ENCODE measurements around the gene CENPO.

CENPO gene

DNA sequence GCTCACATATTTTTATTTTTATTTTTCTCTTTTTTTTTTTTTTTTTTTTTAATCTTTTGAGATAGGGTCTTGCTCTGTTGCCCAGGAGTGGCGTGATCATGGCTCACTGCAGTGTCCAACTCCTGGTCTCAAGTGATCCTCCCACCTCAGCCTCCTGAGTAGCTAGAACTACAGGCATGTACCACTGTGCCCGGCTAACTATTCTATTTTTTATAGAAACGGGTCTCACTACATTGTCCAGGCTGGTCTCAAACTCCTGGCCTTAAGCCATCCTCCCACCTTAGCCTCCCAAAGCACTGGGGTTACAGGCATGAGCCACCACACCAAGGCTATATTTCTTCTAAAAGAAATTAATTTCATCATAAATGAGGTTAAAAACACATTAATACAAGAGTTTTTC is 45.9 kb upstream of the CENPO start:
- H2AFZ ChIP-seq = no peak overlapping the region
- TF ChIP-seq, protein P1, sequence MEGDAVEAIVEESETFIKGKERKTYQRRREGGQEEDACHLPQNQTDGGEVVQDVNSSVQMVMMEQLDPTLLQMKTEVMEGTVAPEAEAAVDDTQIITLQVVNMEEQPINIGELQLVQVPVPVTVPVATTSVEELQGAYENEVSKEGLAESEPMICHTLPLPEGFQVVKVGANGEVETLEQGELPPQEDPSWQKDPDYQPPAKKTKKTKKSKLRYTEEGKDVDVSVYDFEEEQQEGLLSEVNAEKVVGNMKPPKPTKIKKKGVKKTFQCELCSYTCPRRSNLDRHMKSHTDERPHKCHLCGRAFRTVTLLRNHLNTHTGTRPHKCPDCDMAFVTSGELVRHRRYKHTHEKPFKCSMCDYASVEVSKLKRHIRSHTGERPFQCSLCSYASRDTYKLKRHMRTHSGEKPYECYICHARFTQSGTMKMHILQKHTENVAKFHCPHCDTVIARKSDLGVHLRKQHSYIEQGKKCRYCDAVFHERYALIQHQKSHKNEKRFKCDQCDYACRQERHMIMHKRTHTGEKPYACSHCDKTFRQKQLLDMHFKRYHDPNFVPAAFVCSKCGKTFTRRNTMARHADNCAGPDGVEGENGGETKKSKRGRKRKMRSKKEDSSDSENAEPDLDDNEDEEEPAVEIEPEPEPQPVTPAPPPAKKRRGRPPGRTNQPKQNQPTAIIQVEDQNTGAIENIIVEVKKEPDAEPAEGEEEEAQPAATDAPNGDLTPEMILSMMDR (IDR thresholded peaks at IDR 0.05) = no peak
- no peak overlapping the region for H3K4me3 ChIP-seq (ENCODE audit: low read depth, low read length)
- no peaks in the 10 kb centered on the region for H3K27me3 ChIP-seq (ENCODE audit: control insufficient read depth, insufficient read depth, low read length)
- no peak overlapping the region for H3K27ac ChIP-seq
- no peaks in the 10 kb centered on the region for H3K9me3 ChIP-seq (ENCODE audit: control insufficient read depth, low read length)
- H3K79me2 ChIP-seq = no peaks in the 10 kb centered on the region
- no peaks in the 10 kb centered on the region for H3K36me3 ChIP-seq (ENCODE audit: control insufficient read depth, insufficient read depth, low read length)
- H3K4me2 ChIP-seq (ENCODE audit: low read length) = no peak overlapping the region
- no peak overlapping the region for H3K9ac ChIP-seq
- H3K4me1 ChIP-seq = no peaks in the 10 kb centered on the region

DNA sequence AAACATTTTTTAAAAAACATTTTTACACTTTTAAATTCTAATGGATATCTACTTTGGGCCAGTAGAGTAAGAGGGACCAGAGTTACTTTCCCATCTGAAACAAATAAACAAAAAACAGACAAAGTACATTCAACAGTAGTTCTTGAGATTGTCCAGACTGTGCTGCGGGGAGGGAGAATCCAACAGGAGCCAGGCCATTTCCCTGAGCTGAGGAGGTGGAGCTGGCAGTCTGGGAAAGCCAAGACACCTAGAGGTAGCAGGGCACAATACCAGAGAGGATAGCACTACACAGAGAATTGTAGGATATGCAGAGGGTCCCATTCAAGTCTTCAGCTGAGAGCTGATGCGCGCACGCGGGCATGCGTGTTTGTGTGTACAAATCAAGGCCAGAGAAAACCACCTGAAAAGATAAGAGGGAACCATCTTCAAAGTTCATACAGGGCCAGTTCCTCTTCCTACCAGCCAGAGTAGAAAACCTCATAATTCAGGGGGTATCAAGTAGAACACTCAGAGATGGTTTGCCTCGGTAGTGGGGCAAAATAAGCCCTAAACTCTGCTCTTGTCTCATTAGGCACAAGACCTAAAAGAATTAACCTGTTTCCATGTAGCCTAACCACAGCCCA is 44.0 kb upstream of the CENPO start:
- no peak overlapping the region for H3K27ac ChIP-seq
- TF ChIP-seq, protein P1 (IDR thresholded peaks at IDR 0.05) = no peak
- H2AFZ ChIP-seq = no peak overlapping the region
- no peak overlapping the region for H3K9ac ChIP-seq
- no peaks in the 10 kb centered on the region for H3K79me2 ChIP-seq
- H3K9me3 ChIP-seq (ENCODE audit: control insufficient read depth, low read length) = no peaks in the 10 kb centered on the region
- no peaks in the 10 kb centered on the region for H3K27me3 ChIP-seq (ENCODE audit: control insufficient read depth, insufficient read depth, low read length)
- H3K4me1 ChIP-seq = no peaks in the 10 kb centered on the region
- H3K36me3 ChIP-seq (ENCODE audit: control insufficient read depth, insufficient read depth, low read length) = no peaks in the 10 kb centered on the region
- no peak overlapping the region for H3K4me2 ChIP-seq (ENCODE audit: low read length)
- H3K4me3 ChIP-seq (ENCODE audit: low read depth, low read length) = no peak overlapping the region

DNA sequence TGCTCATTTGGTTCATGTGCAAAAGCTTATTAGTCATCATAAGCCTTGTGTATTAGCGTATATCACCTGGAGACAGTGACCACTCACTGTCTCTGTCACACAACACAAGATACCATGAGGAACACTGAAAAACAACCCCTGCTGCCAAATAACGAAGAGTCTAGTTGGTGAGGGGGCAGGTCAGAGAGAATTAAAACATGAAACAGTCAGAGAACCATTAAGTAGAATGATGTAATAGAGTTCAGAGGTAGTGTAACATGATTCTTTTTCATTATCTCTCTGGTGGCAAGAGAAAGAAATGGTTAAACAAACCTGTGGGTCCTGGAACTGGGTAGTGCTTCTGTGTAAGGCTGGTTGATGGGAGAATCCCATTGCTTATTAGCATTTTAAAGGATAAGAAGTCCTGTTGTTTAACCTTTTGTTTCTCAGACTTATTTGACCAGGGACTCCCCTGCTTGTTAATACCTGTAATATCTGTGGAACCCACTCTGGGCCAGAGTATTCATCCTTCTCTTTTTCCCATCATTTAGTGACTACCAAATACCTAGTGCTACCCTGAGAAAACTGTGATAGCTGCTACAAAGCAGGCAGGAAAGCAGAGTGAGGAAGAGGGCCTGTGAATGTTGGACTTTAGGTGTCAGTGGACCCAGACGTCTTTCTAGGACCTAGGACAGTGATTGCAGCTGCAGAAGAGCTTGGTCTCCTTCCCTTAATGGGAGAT is 38.1 kb upstream of the CENPO start:
- Histone ChIP-seq H3K36me3 (ENCODE audit: control insufficient read depth, insufficient read depth, low read length) (no peaks in the 10 kb centered on the region), H3K27me3 (ENCODE audit: control insufficient read depth, insufficient read depth, low read length) (no peaks in the 10 kb centered on the region), H3K9ac (no peak overlapping the region), H3K9me3 (ENCODE audit: control insufficient read depth, low read length) (no peaks in the 10 kb centered on the region), H3K4me2 (ENCODE audit: low read length) (no peak overlapping the region), H3K27ac (no peak overlapping the region), H3K4me3 (ENCODE audit: low read depth, low read length) (no peak overlapping the region), H3K4me1 (no peaks in the 10 kb centered on the region), H3K79me2 (no peaks in the 10 kb centered on the region), H2AFZ (no peak overlapping the region)
- TF ChIP-seq, protein P1 (IDR thresholded peaks at IDR 0.05) = no peak

DNA sequence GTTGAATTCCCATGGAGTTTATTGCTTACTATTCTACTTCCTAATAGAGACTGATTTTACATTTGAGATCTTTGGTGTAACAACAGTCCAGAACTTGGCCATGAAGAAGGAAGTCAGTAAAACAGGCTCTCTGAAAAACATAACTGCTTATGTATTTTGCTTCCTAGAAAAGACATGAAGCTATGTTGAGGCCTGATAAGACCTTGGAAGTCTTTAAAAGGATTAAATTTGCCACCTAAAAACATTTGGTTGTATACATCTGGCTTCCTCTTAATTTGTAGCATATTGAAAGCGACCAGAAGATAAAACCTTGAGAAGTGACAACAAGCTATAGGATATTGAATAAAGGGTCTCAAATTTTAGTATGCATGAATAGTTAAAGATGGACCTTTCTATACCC is 36.4 kb upstream of the CENPO start:
- no peak overlapping the region for H3K4me2 ChIP-seq (ENCODE audit: low read length)
- no peak overlapping the region for H3K9ac ChIP-seq
- no peaks in the 10 kb centered on the region for H3K79me2 ChIP-seq
- no peak overlapping the region for H2AFZ ChIP-seq
- no peaks in the 10 kb centered on the region for H3K36me3 ChIP-seq (ENCODE audit: control insufficient read depth, insufficient read depth, low read length)
- H3K27ac ChIP-seq = no peak overlapping the region
- H3K9me3 ChIP-seq (ENCODE audit: control insufficient read depth, low read length) = no peaks in the 10 kb centered on the region
- H3K27me3 ChIP-seq (ENCODE audit: control insufficient read depth, insufficient read depth, low read length) = no peaks in the 10 kb centered on the region
- no peak overlapping the region for H3K4me3 ChIP-seq (ENCODE audit: low read depth, low read length)
- TF ChIP-seq, protein P1 (IDR thresholded peaks at IDR 0.05) = no peak
- no peaks in the 10 kb centered on the region for H3K4me1 ChIP-seq

DNA sequence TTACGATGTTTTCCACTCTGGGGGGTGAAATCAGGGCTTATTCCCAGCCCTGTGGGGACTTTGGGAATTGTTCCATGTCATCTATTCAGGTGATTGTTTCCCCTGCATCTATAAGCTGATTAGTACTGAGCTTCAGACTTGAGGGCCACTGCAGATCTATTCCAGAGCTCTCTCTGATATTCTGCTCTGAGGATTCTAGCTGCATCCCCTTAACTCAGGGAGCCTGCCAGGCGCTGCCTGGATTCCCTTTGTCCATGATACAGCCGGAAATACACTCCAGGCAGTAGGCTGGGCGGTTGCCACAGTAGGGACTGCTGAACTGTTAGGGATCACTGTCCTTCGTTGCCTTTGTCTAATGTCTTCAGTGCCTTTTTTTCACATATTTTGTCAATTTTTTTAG is 31.4 kb upstream of the CENPO start:
- H3K4me1 ChIP-seq = peaks cover 2% of the 10 kb centered on the region
- no peak overlapping the region for H3K9ac ChIP-seq
- TF ChIP-seq, protein P1 (IDR thresholded peaks at IDR 0.05) = no peak
- no peak overlapping the region for H3K4me2 ChIP-seq (ENCODE audit: low read length)
- H3K36me3 ChIP-seq (ENCODE audit: control insufficient read depth, insufficient read depth, low read length) = no peaks in the 10 kb centered on the region
- no peak overlapping the region for H2AFZ ChIP-seq
- H3K4me3 ChIP-seq (ENCODE audit: low read depth, low read length) = no peak overlapping the region
- no peaks in the 10 kb centered on the region for H3K79me2 ChIP-seq
- H3K27me3 ChIP-seq (ENCODE audit: control insufficient read depth, insufficient read depth, low read length) = no peaks in the 10 kb centered on the region
- no peaks in the 10 kb centered on the region for H3K9me3 ChIP-seq (ENCODE audit: control insufficient read depth, low read length)
- no peak overlapping the region for H3K27ac ChIP-seq
